Measurements from ENCODE around the gene EEF1AKMT1.
A peak's percentile ranks its signal among the peaks of the same experiment; 100 is the strongest.

EEF1AKMT1 gene

DNA sequence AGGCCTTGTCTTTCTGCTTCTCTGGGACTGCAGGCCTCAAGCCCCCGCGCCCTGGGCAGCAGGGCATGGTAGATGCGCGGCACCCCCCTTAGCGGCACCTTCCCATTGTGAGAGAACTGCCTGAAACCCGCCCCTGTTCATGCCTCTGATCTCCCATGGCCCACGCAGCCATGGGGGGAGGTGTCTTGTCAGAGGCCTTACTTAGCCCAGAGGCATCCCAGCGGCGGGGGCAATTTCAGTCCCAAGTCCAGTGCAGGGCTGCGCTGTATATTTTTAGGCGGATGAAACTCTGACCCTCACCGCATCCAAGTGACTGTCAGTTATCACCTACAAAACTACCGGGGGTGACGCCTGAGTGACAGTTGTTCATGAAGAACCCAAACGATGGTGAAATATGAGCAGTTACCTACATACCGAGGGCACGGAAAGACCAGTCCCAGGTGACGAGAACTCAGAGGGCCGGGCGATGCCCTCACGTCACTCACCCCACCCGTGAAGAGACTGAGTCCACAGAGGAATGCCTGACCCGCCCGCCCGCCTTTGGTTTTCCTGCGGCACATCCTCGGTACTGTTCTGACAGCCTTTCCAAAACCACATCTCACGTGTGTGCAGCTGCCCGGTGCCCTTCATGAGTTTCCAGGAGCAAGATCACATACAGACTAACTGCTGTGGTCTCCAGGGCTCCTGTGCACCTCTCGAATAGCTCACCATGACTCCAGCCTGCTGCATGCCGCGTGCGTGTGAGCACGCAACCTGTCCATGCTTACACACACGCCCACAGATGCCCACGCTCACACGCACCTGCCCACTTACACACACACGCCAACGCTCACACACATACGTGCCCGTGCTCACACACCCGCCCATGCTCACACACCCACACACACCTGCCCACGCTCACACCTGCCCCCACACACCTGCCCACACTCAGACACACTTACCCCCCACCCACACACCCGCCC, 55.9 kb downstream of the EEF1AKMT1 start:
- no peak for DNase-seq

GRCh38 chr13:20716951-20717350, 56.8 kb downstream of the EEF1AKMT1 start:
- DNase-seq: no peak

- no peak for DNase-seq
These were observed 58.4 kb downstream of the EEF1AKMT1 start for GRCh38 chr13:20715330-20715712.

DNA sequence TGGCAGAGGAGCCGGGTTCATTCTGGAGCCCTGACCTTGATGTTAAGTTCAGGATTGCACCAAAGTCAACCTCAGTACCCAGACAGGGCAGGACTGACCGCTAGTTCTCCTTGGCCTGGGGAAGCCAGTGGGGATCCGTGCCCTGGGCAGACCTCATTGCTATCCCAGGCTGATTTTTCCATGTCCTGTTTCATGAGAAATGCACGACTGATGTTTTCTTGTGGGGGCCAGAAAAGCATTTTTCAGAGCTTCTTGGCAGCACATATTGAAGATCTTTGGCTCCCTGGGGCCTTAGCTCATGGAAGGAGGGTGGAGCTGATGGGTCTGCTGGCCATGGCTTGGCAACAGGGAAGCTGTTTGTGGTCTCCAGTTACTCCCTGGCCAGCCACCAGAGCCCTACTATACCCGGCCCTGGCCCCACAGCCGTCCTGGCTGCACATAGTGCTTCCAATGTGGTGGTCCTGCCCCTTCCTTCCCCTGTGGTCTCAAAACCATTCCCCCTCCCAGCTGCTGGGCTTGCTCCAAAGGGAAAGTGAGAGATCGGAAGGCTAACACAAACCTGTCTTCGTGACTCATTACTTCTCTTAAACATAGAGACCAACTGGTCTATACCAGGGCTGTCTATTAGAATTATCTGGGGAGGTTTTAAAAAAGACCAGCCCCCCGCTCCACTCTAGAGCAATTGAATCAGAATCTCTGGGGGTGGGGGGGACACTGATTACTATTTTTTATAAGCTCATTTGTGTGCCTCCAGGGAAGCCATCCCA, 59.0 kb downstream of the EEF1AKMT1 start:
- DNase-seq: no peak

DNA sequence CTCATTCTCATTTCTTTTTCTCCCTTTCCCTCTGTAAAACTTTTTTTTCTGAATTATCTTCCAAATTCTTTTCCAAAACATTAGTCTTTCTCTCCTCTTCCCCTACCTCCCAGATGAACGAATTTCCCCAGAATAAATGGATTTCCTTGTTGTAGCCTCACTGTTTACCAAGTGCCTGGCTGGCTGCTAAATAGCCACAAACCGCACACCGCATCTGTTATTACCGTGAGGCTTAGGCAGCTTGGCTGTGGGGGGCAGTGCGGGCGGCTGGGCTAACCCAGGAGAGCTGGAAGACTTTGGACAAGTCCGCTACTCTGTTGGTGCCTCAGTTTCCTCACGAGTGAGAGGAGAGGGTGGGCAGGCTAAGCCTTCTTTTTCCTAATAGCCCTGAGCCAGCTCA, 59.6 kb downstream of the EEF1AKMT1 start:
- no peak for DNase-seq

GRCh38 chr13:20713751-20714150, 60.0 kb downstream of the EEF1AKMT1 start:
- no peak for DNase-seq

DNA sequence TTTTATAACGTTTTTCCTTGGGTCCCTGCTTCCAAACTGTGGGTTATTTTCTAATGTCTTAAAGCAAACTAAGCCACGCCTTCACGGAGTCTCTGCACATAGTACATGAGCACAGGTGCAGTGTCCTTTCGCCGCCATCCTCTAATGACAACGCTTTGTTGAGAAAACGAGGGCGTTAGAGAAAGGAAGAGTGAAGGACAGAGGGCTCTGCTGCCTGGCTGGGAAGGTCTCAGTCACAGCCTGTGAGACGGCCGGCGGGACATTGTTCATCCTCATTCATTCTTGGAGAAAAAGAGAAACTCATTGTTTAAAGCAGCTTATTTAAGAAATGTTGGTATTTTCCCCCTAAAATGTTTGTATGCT, 60.8 kb downstream of the EEF1AKMT1 start:
- DNase-seq: no peak

DNA sequence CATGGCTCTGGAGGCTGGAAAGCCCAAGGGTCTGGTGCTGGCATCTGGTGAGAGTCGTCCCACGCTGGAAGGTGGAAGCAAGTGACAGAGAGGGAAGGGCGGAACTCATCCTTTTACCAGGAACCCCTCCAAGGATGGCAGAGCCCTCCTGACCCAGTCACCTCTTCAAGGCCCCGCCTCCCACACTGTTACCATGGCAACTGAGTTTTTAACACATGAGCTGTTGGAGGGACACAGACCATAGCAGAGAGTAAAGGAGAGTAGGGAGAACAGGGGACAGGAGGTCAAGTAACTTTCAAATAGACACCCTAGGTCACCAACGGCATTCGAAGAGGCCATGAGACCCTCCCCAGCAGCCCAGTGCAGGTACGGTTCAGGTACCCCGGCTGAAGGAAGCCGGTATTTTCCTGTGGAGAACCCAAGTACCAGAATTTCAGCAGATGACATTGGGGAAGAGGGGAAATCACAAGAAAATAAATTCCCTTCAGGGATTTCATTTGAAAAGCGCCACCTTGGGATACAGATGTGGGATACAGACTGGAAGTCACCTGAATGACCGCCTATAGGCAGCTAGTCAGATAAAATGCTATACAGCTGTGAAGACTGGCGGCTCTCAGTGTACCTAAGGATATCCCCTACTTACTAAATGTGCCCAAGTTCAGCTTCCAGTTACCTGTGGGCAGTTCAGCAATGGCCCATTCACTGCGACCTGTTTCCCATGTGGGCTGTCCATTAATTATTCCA, 62.3 kb downstream of the EEF1AKMT1 start:
- no peak for DNase-seq

DNA sequence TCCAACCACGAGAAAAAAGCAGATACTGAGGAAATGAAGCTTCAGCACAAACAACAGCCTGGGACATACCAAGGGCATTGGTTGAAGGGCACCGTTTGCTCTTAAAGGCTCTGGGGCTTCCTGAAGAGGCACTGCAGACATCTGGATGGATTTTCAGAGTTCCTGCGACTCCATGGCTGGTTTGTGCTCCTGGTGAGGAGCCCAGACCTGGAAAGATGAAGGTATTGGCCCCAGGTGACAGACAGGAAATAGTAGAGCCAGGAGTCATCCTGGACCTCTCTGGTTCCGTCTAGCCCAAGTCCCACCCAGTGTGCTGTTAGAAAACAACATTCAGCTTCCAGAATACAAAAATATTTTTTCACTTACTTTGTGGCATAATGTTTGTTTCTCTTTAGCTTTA, 64.0 kb downstream of the EEF1AKMT1 start:
- DNase-seq: no peak

DNA sequence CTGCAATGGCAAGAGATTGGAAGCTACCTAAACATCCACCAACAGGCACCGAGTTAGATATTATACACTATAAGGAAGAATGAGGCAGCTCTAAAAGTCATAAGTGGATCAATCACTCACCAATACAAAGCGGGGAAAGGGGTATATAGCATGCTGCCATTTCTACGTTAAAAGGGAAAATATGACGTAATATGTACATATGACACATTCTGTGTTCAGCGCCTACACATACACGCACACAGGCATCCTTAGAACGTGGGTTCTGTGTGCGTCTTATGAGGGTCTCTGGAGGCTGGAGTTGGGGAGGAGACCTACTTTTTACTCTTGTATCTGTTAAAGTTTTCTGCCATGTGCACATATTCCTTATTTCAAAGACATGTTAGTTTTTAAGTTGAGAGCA, 64.4 kb downstream of the EEF1AKMT1 start:
- DNase-seq: no peak

DNA sequence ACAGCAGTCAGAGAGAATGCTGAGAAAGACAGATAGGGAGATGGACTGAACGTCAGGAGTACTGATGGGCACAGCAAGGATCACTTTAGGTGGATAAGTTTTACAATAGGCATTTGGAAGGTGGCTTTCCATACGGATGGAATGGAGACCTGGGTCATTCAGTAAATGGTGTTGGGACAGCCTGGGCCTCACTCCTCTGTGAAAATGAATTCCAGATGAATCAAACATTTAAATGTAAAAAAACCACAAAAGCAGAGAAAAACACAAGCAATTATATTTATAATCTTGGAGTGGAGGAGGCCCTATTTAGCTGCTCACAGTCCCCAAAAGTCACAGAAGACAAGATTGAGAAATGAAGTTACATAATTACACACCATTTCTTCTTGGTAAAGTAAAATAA, 65.5 kb downstream of the EEF1AKMT1 start:
- no peak for DNase-seq

DNA sequence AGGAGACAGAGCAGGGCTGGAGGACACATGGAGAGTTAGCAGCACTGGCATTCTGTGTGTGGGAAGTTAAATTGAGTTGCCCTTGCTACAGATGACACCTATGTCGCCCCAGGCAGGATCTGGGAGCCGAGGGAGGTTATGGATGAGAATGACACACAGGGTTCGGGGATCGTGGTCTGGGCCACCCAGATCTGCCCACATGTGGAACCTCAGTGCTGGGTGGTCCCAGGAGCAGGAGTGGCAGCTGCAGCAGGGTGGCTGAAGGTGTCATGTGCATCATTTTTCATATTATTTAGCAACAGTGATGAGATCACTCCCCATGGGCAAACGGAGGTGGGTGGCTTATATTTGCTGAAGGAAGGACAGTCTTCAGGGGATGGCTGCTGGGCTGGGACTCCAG, 67.1 kb downstream of the EEF1AKMT1 start:
- DNase-seq: no peak

- no peak for DNase-seq
These were observed 69.2 kb downstream of the EEF1AKMT1 start for GRCh38 chr13:20704459-20705069.

GRCh38 chr13:20703780-20704458, 69.8 kb downstream of the EEF1AKMT1 start:
- peak; percentile 84 for DNase-seq

DNA sequence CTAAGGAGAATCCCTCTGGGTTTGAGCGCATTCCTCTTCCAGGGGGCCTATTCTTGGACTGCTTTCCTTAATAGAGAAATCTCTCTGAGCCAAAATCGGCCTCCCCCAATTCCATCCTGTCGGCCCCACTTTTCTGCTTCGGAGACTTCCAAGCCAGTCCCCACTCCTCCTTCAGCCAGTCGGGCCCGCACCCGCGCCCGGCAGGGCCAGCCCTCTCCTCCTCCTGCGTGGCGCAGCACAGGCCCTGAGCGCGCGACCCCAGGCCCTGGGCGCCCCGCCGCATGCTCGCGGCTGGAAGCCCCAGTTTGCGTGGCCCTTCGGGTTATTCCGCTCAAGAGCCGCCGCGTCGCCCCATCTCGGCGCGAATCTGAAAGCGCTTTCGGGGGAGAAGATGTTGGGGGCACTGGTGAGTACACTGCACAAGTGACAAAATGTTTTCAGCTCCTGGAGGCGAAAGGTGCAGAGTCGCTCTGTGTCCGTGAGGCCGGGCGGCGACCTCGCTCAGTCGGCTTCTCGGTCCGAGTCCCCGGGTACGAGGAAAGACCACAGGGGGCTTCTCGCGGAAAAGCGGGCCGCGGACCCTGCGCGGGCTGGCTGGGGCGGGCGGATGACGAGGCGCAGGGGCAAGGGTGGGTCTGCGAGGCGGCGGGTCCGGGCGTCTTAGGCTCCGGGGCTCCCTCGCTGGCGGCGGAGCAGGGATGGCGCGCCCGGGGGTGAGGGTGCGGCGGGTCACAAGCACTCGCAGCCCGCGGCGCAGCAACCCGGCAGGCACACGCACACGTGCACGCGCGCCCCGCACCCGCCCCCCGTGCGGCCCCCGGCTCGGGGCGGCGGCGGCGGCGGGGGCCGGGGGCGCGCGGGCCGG, 70.6 kb downstream of the EEF1AKMT1 start, which contains the start of gene IL17D:
IL17D (plus strand) TSS at position 785 of the 865 bp plus-strand sequence. CDS start 303 bp downstream, outside the sequence.
- DNase-seq: peak; percentile 32

DNA sequence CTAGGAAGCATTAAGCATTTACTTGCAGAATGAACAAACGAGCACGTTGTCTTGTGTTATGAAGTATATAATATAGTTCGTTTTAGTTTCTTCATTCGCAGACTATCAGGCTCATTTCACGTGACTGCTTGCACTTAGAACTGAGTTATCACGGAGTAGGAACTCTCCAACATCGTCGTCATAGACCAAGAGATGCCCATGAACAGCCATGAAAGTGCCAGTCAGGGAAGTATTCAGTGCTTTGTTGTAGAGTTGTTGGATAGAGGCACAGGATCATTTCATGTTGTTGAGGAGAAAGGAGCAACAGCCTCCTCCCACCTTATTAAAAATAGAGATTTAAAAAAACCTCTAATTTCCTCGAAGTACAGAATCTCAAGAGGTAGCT, 71.2 kb downstream of the EEF1AKMT1 start:
- no peak for DNase-seq

DNA sequence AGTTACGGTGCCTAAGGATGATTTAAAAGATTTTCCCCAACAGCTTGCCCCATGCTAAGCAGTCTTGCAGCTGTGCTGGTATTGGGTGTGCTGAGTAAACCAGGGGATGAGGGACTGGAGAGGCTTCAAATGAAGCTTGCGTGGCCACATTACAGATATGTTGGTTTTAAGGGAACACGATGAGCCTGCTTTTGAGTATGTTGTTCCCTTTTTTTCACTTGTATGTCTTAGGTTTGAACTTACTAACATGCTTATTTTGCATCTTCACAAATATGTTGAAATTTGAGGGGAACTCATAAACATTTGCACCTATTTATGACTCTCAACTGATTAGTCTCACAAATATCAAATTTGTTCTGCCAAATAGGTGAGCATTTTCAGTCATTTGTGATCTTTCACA, 72.3 kb downstream of the EEF1AKMT1 start:
- DNase-seq: no peak

GRCh38 chr13:20700288-20700687, 73.5 kb downstream of the EEF1AKMT1 start:
- no peak for DNase-seq

- no peak for DNase-seq
These were observed 74.0 kb downstream of the EEF1AKMT1 start for GRCh38 chr13:20699715-20700114.

DNA sequence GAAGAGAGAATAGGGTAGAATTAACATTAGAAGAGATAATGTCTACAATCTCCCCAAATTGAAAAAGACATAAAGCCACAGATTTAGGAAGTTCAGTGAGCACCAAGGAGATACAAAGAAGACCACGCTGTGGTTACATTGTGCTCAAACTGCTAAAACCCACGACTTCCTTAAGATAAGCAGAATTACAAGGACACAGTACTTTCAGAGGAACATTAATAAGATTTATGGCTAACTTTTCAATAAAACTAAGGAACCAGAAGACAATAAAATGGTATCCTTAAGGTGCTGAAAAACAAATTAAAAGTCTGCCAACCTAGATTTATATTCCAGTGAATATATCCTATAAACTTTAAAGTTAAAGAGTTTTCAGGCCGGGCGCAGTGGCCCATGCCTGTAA, 77.7 kb downstream of the EEF1AKMT1 start:
- DNase-seq: no peak

DNA sequence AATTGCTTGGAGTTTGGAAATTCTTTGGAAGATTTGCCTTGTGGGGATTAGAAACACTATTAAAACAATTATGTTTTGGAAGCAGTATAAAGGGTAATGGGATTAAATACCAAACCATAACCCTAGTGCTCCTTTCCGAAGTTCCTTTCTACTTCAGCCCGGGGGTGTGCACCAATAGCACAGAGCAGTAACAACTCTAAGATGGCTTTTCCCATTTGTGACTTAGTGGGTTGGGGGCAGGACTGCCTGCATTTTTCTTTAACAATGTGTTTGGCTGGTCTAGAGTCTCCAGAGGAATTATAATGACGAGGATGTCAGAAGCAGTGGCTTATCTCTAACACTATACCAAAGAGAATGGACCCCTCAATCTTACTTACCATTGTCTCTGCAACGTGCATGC, 82.1 kb downstream of the EEF1AKMT1 start:
- no peak for DNase-seq
